GM12878 (cell line): ENCODE measurements around the gene CEP128. TPM values are rescaled to one million over a fixed set of nuclear protein-coding genes. Genes with fewer than 3 reads are reported as not detected.

Source experiments
- ATAC-seq: fragments of 200-7000 bp; cut with Tn5 transposase; 3 replicates; pipeline ENCODE4 v1.9.1; 2020; ENCODE audit warnings: mild to moderate bottlenecking, moderate library complexity
- BruUV-seq: library from RNA; stranded (reverse); fragments of 400-500 nt; replicated peaks from 2 replicates; lab custom pipeline; 2021; lab: Mats Ljungman, UMichigan
- CTCF ChIA-PET: fragments of 300-600 bp; sonication (Branson Sonifier 250); formaldehyde crosslinking; extraction: SDS; loops from one replicate; lab custom pipeline; 2021; ENCODE audit warnings: inconsistent platforms; lab: Yijun Ruan, JAX
- POLR2A ChIA-PET: fragments of 350-600 bp; formaldehyde crosslinking; extraction: SDS; loops from one replicate; lab custom pipeline; 2021; ENCODE audit warnings: inconsistent platforms; lab: Charles Lee
- RAD21 ChIA-PET: fragments of 300-600 bp; sonication (Branson Sonifier 250); formaldehyde crosslinking; loops from one replicate; lab custom pipeline; 2023; ENCODE audit warnings: antibody characterized with exemption; ENCODE audit not compliant: unreplicated experiment; lab: Charles Lee
- SMC1A ChIA-PET: fragments of 300-600 bp; sonication (Branson Sonifier 250); formaldehyde crosslinking; loops from one replicate; lab custom pipeline; 2023; ENCODE audit not compliant: unreplicated experiment, uncharacterized antibody; lab: Charles Lee
- DNase-seq: peaks from one replicate; pipeline ENCODE4 v3.0.0-alpha.2; 2011; ENCODE audit warnings: low read depth, low spot score
- FAIRE-seq: peaks from 3 replicates; lab custom pipeline; 2011; peaks lifted over from hg19 to GRCh38; lab: Jason Lieb, UNC
- H2AFZ ChIP-seq: 2 replicates; pipeline ENCODE4 v1.6.0; 2011; ENCODE audit warnings: low read depth, low read length, control low read depth; ENCODE audit not compliant: control insufficient read depth
- H3K27ac ChIP-seq: 2 replicates; pipeline ENCODE4 v1.5.1; 2011; ENCODE audit warnings: control low read depth; ENCODE audit not compliant: control insufficient read depth, insufficient read depth
- H3K27me3 ChIP-seq, 2 experiments: replicated peaks in 1 of 2; 2 replicates each; pipeline versions ENCODE4 v1.6.0 to v1.6.1; 2011; ENCODE audit warnings: low read length in 1 of 2; ENCODE audit not compliant: control insufficient read depth in 2 of 2, insufficient read depth in 2 of 2
- H3K36me3 ChIP-seq, 2 experiments: 2 replicates each; pipeline ENCODE4 v1.5.1; 2011; ENCODE audit warnings: low read length in 1 of 2; ENCODE audit not compliant: control insufficient read depth in 2 of 2, insufficient read depth in 2 of 2
- H3K4me1 ChIP-seq: 2 replicates; pipeline ENCODE4 v1.6.1; 2011; ENCODE audit warnings: mild to moderate bottlenecking, low read length, moderate library complexity, mixed read lengths; ENCODE audit not compliant: control insufficient read depth, insufficient read depth
- H3K4me2 ChIP-seq: 2 replicates; pipeline ENCODE4 v1.6.0; 2011; ENCODE audit warnings: control low read depth; ENCODE audit not compliant: control insufficient read depth, insufficient read depth
- H3K4me3 ChIP-seq: fragments of 200-600 bp; sonication (generic); 2 replicates; pipeline ENCODE4 v1.5.1; 2016
- H3K79me2 ChIP-seq: 2 replicates; pipeline ENCODE4 v1.6.0; 2011; ENCODE audit warnings: low read length; ENCODE audit not compliant: control insufficient read depth, insufficient read depth
- H3K9ac ChIP-seq: 2 replicates; pipeline ENCODE4 v1.8.0; 2011; ENCODE audit warnings: low read length, control low read depth, mixed read lengths; ENCODE audit not compliant: control insufficient read depth, insufficient read depth
- H3K9me3 ChIP-seq: replicated peaks from 3 replicates; pipeline ENCODE4 v1.5.1; 2011; ENCODE audit warnings: mild to moderate bottlenecking, low read length; ENCODE audit not compliant: control insufficient read depth, insufficient read depth
- H4K20me1 ChIP-seq: 2 replicates; pipeline ENCODE4 v1.6.0; 2011; ENCODE audit not compliant: control insufficient read depth, insufficient read depth
- BACH1 ChIP-seq: fragments of 450-650 bp; IDR thresholded peaks from 2 replicates; pipeline ENCODE4 v1.6.1; 2017; ENCODE audit warnings: mild to moderate bottlenecking, borderline replicate concordance
- HDAC6 ChIP-seq: fragments of 200-600 bp; sonication (generic); IDR thresholded peaks from one replicate; pipeline ENCODE4 v1.8.0; 2017; ENCODE audit warnings: antibody characterized with exemption; ENCODE audit not compliant: unreplicated experiment
- JUNB ChIP-seq: IDR thresholded peaks from 2 replicates; pipeline ENCODE4 v1.6.1; 2016; ENCODE audit warnings: antibody characterized with exemption, mild to moderate bottlenecking
- KLF5 ChIP-seq: fragments of 450-650 bp; IDR thresholded peaks from 2 replicates; pipeline ENCODE4 v1.6.1; 2014; ENCODE audit warnings: mild to moderate bottlenecking; ENCODE audit not compliant: partially characterized antibody
- NRF1 ChIP-seq: conservative IDR thresholded peaks from 2 replicates; pipeline ENCODE4 v1.6.1; 2011; ENCODE audit warnings: mild to moderate bottlenecking, low read depth, low read length, improper control_type of control experiment
- TCF7 ChIP-seq: IDR thresholded peaks from 2 replicates; pipeline ENCODE4 v1.6.1; 2014; ENCODE audit warnings: antibody characterized with exemption, borderline replicate concordance
- ZBED1 ChIP-seq: IDR thresholded peaks from 2 replicates; pipeline ENCODE4 v1.6.1; 2016; ENCODE audit warnings: borderline replicate concordance
- WGBS: methylation state at CpG from one replicate; pipeline ENCODE4 v1.1.6; 2016; ENCODE audit warnings: low lambda C conversion rate; ENCODE audit not compliant: insufficient replicate concordance, insufficient coverage; ENCODE audit errors: missing lambda C conversion rate; 5-methylcytosine and 5-hydroxymethylcytosine counted together
- in situ Hi-C: fragments of 300-500 bp; cut with MboI; formaldehyde crosslinking; loops from 9 replicates; pipeline ENCODE4 v1.14.3; 2018; ENCODE audit warnings: mixed read lengths
- intact Hi-C: fragments of 100-400 bp; cut with micrococcal nuclease; formaldehyde crosslinking; loops from one replicate; pipeline ENCODE4 v1.14.2; 2022; ENCODE audit not compliant: unreplicated experiment
- polyA plus RNA-seq, 11 experiments: library from polyadenylated mRNA; depleted of rRNA in 4 of 11; unstranded in 6 of 11; stranded (reverse) in 5 of 11; fragments of >200 nt; fragmentation: Nextera tagmentation in 4 of 11; fragmentation: Illumina TruSeq in 1 of 11; extraction: Ambion mirVana in 4 of 11; extraction: Trizol in 1 of 11; gene quantifications; 1 replicate in 1 of 11; 2 replicates in 10 of 11; pipeline versions ENCODE4 v1.2.1 to v1.2.3, GENCODE V29; 2011 to 2016; ENCODE audit warnings: inconsistent platforms in 2 of 11, missing spikeins in 2 of 11, low read depth in 1 of 11
- total RNA-seq, 4 experiments: library from RNA; depleted of rRNA in 3 of 4; stranded (reverse); fragments of >200 nt in 3 of 4; fragmentation: Illumina TruSeq in 1 of 4; extraction: Trizol in 1 of 4; gene quantifications; 2 replicates each; pipeline versions ENCODE4 v1.2.1 to v1.2.3, GENCODE V29; 2013 to 2021

CEP128 gene
- total and polyA plus RNA-seq, 10 of the 15 experiments (the other 5 are each of a cell fraction or from before 2014, with no cell fraction given): 1.1 to 6.7 (median 3.4) TPM

GRCh38 chr14:80576401-80576800 lies 365.1 kb downstream of the CEP128 start:
- no peaks in the 10 kb centered on the region for H3K4me1 ChIP-seq
- H3K36me3 ChIP-seq: no peaks in the 10 kb centered on the region
- ChIA-PET RAD21 (no interaction called here), POLR2A (no interaction called here), CTCF (no interaction called here), SMC1A (interaction anchor here (1.2 kb wide), 1 partner anchor 9 kb away, joined by 3 read pairs; no protein-coding TSS in a partner anchor)
- no peak overlapping the region for H3K9ac ChIP-seq
- no peak overlapping the region for H2AFZ ChIP-seq
- BruUV-seq: no TSS peak
- no peak for DNase-seq
- H3K4me3 ChIP-seq: no peak overlapping the region
- no peaks in the 10 kb centered on the region for H3K79me2 ChIP-seq
- H4K20me1 ChIP-seq: no peaks in the 10 kb centered on the region
- no peak overlapping the region for H3K27ac ChIP-seq
- no peaks in the 10 kb centered on the region for H3K9me3 ChIP-seq
- no peak overlapping the region for H3K4me2 ChIP-seq
- WGBS: 58% methylated on average over 3 of the region's 3 CpGs
- intact Hi-C loops (no loop called here), in situ Hi-C loops (no loop called here)
- H3K27me3 ChIP-seq: no peaks in the 10 kb centered on the region
- no peak for FAIRE-seq
- ATAC-seq: no peak
- TF ChIP-seq TCF7 (no peak), KLF5 (no peak), NRF1 (no peak), BACH1 (no peak), ZBED1 (no peak)

DNA sequence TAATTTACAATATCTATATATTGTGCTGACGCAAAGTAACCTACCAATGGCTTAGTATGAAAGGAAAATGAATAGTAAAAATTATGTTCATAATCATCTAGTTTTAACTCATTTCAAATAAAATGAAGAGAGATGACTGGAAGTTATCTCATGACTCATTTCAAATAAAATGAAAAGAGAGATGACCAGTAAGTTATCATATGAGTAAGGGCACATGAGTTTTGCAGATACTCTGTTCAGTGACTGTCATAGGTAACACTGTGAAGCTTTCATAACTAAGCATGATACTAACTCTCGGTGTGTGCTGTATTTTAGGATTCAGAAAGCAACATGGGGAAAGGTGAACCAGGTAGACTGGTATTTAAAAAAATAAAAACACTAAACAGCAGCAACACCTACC lies 365.8 kb downstream of the CEP128 start:
- Histone ChIP-seq H3K79me2 (no peaks in the 10 kb centered on the region), H2AFZ (no peak overlapping the region), H3K27me3 (no peaks in the 10 kb centered on the region)
- FAIRE-seq: no peak
- SMC1A ChIA-PET: interaction anchor here (1.2 kb wide), 1 partner anchor 9 kb away, joined by 3 read pairs; no protein-coding TSS in a partner anchor
- TF ChIP-seq HDAC6 (no peak), JUNB (peak; percentile 51)
- TF ChIP-seq, all 136 proteins: peak for 1
- in situ Hi-C loops: no loop called here
- Histone ChIP-seq H3K36me3 (no peaks in the 10 kb centered on the region), H3K9me3 (no peaks in the 10 kb centered on the region), H3K4me2 (no peak overlapping the region), H3K4me3 (no peak overlapping the region), H3K9ac (no peak overlapping the region), H3K4me1 (no peaks in the 10 kb centered on the region), H4K20me1 (no peaks in the 10 kb centered on the region), H3K27ac (no peak overlapping the region)
- ChIA-PET POLR2A (no interaction called here), RAD21 (no interaction called here), CTCF (interaction anchor here (0.7 kb wide), 1 partner anchor 63 kb away, joined by 3 read pairs; no protein-coding TSS in a partner anchor)
- intact Hi-C loops: no loop called here
- ATAC-seq: no peak
- DNase-seq: no peak
- 50% methylated on average over 2 of the region's 2 CpGs for WGBS
- no TSS peak for BruUV-seq
